SK-N-SH treated with all-trans-retinoic acid at 6 μM for 48 hours (cell line): ENCODE data around the gene HERC2.
"Not testable (repeated sequence)": the region's sequence is repeated elsewhere in the genome, so short reads cannot be mapped to it uniquely, and the experiment has no call there.

Source experiments
- ARNTL ChIP-seq: fragments of 450-650 bp; formaldehyde crosslinking; IDR thresholded peaks from 2 replicates; pipeline ENCODE4 v1.5.0; 2020; ENCODE audit warnings: low read depth, mild to moderate bottlenecking, moderate library complexity, borderline replicate concordance
- CREB5 ChIP-seq: fragments of 250-450 bp; sonication (Bioruptor Pico); IDR thresholded peaks from 2 replicates; pipeline ENCODE4 v1.5.1; 2020; ENCODE audit warnings: low read depth, mild to moderate bottlenecking, moderate library complexity
- CSDC2 ChIP-seq: fragments of 250-450 bp; sonication (Bioruptor Pico); IDR thresholded peaks from 2 replicates; pipeline ENCODE4 v1.5.0; 2020; ENCODE audit warnings: mild to moderate bottlenecking, moderate library complexity
- OSR1 ChIP-seq: fragments of 250-450 bp; sonication (Bioruptor Pico); IDR thresholded peaks from 2 replicates; pipeline ENCODE4 v1.8.0; 2022; ENCODE audit warnings: moderate library complexity, mild to moderate bottlenecking, inconsistent platforms
- PATZ1 ChIP-seq: fragments of 250-450 bp; sonication (Bioruptor Pico); IDR thresholded peaks from 2 replicates; pipeline ENCODE4 v1.8.0; 2020; ENCODE audit warnings: mild to moderate bottlenecking, moderate library complexity, borderline replicate concordance
- RARB ChIP-seq: fragments of 250-450 bp; sonication (Bioruptor Pico); IDR thresholded peaks from 2 replicates; pipeline ENCODE4 v1.8.0; 2021; ENCODE audit warnings: mild to moderate bottlenecking, moderate library complexity
- TOX ChIP-seq: fragments of 250-450 bp; sonication (Bioruptor Pico); IDR thresholded peaks from 2 replicates; pipeline ENCODE4 v1.8.0; 2021; ENCODE audit warnings: mild to moderate bottlenecking, moderate library complexity, borderline replicate concordance
- ZC3H10 ChIP-seq: fragments of 250-450 bp; sonication (Bioruptor Pico); IDR thresholded peaks from 2 replicates; pipeline ENCODE4 v1.5.1; 2021; ENCODE audit warnings: mild to moderate bottlenecking, moderate library complexity
- ZFP30 ChIP-seq: fragments of 450-650 bp; formaldehyde crosslinking; IDR thresholded peaks from 2 replicates; pipeline ENCODE4 v1.5.0; 2022; ENCODE audit warnings: mild to moderate bottlenecking, moderate library complexity
- ZNF70 ChIP-seq: fragments of 450-650 bp; formaldehyde crosslinking; IDR thresholded peaks from 2 replicates; pipeline ENCODE4 v1.5.0; 2020; ENCODE audit warnings: mild to moderate bottlenecking, moderate library complexity

GRCh38 chr15:28288830-28289693 lies 32.9 kb downstream of the HERC2 start:
- TF ChIP-seq TOX (CRISPR knock-in tag); ZC3H10 (CRISPR knock-in tag); ARNTL; ZFP30 (CRISPR knock-in tag); CREB5 (CRISPR knock-in tag); PATZ1 (CRISPR knock-in tag); CSDC2; OSR1 (CRISPR knock-in tag); ZNF70 (CRISPR knock-in tag); RARB (CRISPR knock-in tag): not testable (repeated sequence)
